Loucy (cell line): ENCODE data around the gene TPST2.

Source experiments
- CTCF ChIP-seq: fragments of 200-600 bp; sonication (generic); conservative IDR thresholded peaks from 2 replicates; pipeline ENCODE4 v1.5.1; 2014; ENCODE audit warnings: mild to moderate bottlenecking, antibody characterized with exemption, low read length
- EZH2phosphoT487 ChIP-seq: fragments of 200-600 bp; IDR thresholded peaks from 2 replicates; pipeline ENCODE4 v1.6.1; 2018; ENCODE audit warnings: antibody characterized with exemption, mild to moderate bottlenecking, moderate library complexity, borderline replicate concordance

DNA sequence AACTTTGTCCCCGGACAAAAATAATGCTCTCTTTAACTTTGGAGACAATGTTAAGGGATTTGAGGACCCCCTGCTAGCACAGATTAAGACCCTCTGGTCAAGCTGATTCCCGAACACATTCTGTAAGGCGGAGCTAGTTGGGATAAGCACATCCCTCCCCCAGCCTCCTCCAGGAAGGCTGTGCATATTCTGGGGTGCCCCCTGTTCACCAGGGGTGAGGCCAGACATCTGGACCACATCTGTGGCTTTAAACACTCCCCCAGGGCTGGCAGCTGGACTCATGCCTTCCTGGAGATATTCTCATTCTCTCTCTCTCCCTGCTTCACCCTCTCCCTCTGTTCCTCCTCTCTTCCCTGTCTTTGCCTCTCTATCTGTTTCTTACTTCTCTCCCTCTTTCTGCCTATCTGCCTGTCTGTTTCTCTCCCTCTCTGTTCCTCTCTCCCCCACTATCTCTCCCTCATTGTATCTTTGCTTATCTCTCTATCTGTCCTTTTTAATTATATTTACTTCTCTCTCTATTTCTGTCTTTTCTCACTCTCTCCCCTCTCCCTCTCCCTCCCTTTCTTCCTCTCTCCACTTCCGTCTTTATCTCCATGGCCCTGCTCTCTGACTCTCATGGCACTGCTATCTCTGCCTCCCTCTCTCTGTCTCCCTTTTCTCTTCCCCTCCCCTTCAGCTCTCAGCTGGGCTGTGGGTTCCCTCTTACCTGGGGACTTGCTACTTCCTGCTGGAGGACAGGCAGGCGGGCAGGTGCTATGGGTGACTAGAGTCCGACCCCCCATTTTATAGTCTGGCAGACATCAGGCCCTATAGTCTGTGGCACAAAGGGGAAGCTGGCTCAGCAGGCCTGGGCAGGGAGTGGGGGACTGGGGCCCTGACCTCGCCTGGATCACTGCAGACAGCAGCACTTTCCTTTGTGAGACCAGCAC is 27.6 kb upstream of the TPST2 start, which contains the start of gene CRYBB1:
- TF ChIP-seq CTCF (no peak), EZH2phosphoT487 (no peak)
